NB4 (cell line): ENCODE results near the gene SYDE2.
"Not testable (repeated sequence)": the region's sequence is repeated elsewhere in the genome, so short reads cannot be mapped to it uniquely, and the experiment has no call there.

Experiments used
- DNase-seq: peaks from one replicate; pipeline ENCODE4 v3.0.0; 2010; ENCODE audit warnings: low read depth
- H3K4me3 ChIP-seq: one replicate; pipeline ENCODE4 v1.5.1; 2011; ENCODE audit warnings: mild to moderate bottlenecking, low read depth, low read length, moderate library complexity
- MYC ChIP-seq: IDR thresholded peaks from 2 replicates; pipeline ENCODE4 v1.6.1; 2011; ENCODE audit warnings: low read depth, low read length
- POLR2A ChIP-seq: IDR thresholded peaks from 2 replicates; pipeline ENCODE4 v1.6.1; 2011; ENCODE audit warnings: mild to moderate bottlenecking; ENCODE audit not compliant: insufficient read length; ENCODE audit errors: extremely low read depth
- TF ChIP-seq, protein P1 (sequence below): IDR thresholded peaks from 2 replicates; pipeline ENCODE4 v1.6.1; 2011; ENCODE audit warnings: low read depth, low read length
- TF ChIP-seq, protein P2 (sequence below): IDR thresholded peaks from one replicate; pipeline ENCODE4 v1.5.1; 2012; ENCODE audit warnings: low read depth, low read length

Gene SYDE2, protein sequence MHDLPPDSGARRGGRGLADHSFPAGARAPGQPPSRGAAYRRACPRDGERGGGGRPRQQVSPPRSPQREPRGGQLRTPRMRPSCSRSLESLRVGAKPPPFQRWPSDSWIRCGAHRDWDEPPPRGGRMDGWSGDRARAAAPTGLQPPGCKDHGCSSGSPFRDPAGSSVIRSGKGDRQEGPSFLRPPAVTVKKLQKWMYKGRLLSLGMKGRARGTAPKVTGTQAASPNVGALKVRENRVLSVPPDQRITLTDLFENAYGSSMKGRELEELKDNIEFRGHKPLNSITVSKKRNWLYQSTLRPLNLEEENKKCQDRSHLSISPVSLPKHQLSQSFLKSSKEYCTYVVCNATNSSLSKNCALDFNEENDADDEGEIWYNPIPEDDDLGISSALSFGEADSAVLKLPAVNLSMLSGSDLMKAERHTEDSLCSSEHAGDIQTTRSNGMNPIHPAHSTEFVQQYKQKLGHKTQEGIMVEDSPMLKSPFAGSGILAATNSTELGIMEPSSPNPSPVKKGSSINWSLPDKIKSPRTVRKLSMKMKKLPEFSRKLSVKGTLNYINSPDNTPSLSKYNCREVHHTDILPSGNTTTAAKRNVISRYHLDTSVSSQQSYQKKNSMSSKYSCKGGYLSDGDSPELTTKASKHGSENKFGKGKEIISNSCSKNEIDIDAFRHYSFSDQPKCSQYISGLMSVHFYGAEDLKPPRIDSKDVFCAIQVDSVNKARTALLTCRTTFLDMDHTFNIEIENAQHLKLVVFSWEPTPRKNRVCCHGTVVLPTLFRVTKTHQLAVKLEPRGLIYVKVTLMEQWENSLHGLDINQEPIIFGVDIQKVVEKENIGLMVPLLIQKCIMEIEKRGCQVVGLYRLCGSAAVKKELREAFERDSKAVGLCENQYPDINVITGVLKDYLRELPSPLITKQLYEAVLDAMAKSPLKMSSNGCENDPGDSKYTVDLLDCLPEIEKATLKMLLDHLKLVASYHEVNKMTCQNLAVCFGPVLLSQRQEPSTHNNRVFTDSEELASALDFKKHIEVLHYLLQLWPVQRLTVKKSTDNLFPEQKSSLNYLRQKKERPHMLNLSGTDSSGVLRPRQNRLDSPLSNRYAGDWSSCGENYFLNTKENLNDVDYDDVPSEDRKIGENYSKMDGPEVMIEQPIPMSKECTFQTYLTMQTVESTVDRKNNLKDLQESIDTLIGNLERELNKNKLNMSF

DNA sequence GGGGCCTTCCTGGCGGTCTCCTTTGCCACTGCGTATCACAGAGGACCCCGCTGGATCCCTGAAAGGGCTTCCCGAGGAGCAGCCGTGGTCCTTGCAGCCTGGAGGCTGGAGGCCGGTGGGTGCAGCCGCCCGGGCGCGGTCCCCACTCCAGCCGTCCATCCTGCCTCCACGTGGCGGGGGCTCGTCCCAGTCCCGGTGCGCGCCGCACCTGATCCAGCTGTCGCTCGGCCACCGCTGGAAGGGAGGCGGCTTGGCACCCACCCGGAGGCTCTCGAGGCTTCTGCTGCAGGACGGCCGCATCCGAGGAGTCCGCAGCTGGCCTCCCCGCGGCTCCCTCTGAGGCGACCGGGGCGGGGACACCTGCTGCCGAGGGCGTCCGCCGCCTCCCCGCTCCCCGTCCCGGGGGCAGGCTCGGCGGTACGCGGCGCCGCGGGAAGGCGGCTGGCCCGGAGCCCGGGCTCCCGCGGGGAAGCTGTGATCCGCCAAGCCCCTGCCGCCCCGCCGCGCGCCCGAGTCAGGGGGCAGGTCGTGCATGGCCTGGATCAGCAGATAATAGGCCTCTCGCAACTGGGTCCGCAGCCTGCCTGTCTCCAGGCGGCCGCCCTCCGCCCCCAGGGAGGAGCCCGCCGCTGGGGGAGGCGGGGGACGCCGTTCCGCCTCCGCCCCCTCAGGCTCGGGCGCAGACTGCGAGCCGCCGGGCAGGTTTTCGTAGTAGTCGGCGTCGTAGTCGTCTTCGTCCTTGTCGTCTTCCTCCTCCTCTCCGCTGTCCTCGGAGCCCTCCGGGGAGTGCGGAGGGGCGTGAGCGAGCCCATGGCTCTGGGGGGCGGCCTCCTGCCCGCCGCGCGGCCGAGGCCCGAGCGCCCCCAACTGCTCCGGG, at the start of gene SYDE2:
SYDE2 (minus strand) TSS at position 554 of the 877 bp plus-strand sequence; CDS start at position 534, 20 bp downstream.
- TF ChIP-seq MYC (peak; percentile 43; the same call in 1 of the 2 replicates), POLR2A (no peak)
- TF ChIP-seq, protein P1, sequence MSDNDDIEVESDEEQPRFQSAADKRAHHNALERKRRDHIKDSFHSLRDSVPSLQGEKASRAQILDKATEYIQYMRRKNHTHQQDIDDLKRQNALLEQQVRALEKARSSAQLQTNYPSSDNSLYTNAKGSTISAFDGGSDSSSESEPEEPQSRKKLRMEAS = peak; percentile 75
- H3K4me3 ChIP-seq = peak within 1 kb of the TSS; percentile 65
- DNase-seq = peak; percentile 85

DNA sequence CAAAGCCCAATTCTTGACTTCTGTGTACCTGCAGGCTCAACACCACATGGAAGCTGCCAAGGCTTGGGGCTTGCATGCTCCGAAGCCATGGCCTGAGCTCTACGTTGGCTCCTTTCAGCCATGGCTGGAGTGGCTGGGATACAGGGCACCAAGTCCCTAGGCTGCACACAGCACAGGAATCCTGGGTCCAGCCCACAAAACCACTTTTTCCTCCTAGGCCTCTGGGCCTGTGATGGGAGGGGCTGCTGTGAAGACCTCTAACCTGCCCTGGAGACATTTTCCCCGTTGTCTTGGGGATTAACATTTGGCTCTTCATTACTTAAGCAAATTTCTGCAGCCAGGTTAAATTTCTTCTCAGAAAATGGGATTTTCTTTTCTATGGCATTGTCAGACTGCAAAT, 48.2 kb upstream of the SYDE2 start:
- H3K4me3 ChIP-seq, DNase-seq: not testable (repeated sequence)

DNA sequence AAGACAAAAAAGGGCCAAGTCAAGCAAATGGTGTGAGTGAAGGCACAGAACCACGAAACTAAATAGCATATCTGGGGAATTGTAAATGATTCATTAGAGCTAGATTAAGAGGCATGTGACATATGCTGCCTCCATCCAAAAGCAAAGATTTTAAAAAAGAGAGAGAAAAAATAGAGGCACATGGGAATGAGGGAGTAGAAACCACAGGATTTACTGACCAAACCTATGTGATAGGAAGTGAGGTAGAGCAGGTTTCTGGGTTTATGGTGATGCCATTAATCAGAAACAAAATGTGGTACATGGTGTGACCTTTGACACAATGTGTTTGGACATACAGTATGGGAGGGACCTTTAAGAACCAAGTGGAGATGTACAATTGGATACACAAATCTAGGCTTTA, 45.1 kb upstream of the SYDE2 start:
- DNase-seq = no peak
- TF ChIP-seq POLR2A = no peak
- TF ChIP-seq, protein P1 = no peak
- TF ChIP-seq, protein P2, sequence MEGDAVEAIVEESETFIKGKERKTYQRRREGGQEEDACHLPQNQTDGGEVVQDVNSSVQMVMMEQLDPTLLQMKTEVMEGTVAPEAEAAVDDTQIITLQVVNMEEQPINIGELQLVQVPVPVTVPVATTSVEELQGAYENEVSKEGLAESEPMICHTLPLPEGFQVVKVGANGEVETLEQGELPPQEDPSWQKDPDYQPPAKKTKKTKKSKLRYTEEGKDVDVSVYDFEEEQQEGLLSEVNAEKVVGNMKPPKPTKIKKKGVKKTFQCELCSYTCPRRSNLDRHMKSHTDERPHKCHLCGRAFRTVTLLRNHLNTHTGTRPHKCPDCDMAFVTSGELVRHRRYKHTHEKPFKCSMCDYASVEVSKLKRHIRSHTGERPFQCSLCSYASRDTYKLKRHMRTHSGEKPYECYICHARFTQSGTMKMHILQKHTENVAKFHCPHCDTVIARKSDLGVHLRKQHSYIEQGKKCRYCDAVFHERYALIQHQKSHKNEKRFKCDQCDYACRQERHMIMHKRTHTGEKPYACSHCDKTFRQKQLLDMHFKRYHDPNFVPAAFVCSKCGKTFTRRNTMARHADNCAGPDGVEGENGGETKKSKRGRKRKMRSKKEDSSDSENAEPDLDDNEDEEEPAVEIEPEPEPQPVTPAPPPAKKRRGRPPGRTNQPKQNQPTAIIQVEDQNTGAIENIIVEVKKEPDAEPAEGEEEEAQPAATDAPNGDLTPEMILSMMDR = no peak
- no peak for TF ChIP-seq MYC

DNA sequence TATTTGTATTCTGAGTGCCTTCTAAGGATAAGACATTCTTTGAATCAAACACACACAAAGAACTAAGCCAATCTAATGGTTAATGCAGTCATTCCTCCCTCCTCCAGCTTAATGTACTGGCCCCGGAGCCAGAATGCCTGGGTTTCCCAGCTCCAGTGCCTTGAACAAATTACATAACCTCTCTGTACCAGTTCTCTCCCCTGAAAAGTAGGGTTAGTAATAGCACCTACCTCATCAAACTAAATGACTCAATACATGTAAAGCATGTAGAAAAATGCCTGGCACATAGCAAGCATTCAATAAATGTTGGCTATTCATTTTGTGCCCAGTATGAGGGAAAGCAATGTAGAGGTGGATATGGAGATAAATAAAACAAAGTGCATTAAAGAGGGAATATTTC, 44.6 kb upstream of the SYDE2 start:
- no peak for DNase-seq
- no peak overlapping the region for H3K4me3 ChIP-seq
- TF ChIP-seq, protein P2 = no peak
- TF ChIP-seq POLR2A (no peak), MYC (no peak)
- TF ChIP-seq, protein P1 = no peak

More for the DNA sequence above, 45.1 kb upstream of the SYDE2 start:
- no peak overlapping the region for H3K4me3 ChIP-seq

DNA sequence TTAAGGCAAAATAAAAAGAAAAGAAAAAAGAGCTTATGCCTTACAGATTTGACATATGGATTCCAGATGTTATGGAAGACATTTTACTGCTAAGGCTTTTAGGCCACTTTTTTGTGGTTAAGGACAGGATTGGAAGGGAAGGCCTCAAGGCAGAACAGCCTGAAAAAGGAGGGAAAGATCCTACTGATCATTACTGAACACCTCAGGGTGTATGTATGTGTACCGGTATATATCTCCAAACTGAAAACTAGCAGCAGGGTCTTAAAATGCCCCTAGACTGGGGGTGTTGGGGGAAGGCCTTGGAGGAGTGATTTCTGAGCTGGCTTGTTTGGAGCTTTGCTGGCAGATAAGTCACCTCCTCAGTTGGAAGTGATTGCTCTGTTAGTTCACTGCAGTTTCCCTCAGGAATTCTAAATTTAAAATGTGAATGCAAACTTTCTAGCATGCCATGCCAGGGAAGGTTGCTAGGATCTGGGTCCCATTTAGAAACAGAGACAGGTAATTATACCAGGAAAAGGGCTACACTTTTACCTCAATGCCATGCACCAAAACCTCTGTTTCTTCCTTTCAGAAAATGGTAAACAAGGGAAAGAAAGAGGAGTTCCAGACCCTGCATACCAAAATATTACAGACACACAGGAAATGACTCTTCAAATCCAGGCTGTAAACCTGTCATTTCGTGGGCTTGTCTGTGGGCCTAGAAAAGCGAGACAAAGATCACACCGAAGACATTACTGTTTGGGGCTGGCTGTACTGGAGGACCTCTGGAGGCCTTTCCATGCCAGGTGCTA, 43.6 kb upstream of the SYDE2 start:
- DNase-seq = peak; percentile 53
- no peak overlapping the region for H3K4me3 ChIP-seq
- TF ChIP-seq, protein P2 = no peak
- TF ChIP-seq MYC (no peak), POLR2A (no peak)
- TF ChIP-seq, protein P1 = no peak
